NK-92 (cell line): ENCODE data around the gene ZNF330.

Experiments
- DNase-seq: peaks from one replicate; lab custom pipeline; 2025; ENCODE audit not compliant: unreplicated experiment; lab: John Stamatoyannopoulos, UW

ZNF330 gene

GRCh38 chr4:141229408-141230101, 8.9 kb downstream of the ZNF330 start:
- no peak for DNase-seq

GRCh38 chr4:141233673-141234072, 13.0 kb downstream of the ZNF330 start:
- DNase-seq, result no peak

DNA sequence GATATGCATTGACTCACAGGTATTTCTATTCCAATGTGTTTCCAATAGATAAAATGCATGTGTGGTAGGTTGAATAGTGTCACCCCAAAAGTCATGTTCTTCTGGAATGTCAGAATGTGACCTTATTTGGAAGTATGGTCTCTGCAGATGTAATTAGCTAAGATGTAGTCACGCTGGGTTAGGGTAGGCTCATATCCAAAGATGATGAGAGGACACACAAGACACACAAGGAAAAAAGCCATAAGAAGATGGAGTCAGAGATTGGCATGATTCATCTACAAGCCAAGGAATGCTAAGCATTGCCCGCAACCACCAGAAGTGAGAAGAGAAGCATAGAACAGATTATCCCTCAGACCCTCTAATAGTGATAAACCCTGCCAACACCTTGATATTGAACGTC, 17.5 kb downstream of the ZNF330 start:
- no peak for DNase-seq

GRCh38 chr4:141240259-141240658, 19.6 kb downstream of the ZNF330 start:
- DNase-seq, result no peak

DNA sequence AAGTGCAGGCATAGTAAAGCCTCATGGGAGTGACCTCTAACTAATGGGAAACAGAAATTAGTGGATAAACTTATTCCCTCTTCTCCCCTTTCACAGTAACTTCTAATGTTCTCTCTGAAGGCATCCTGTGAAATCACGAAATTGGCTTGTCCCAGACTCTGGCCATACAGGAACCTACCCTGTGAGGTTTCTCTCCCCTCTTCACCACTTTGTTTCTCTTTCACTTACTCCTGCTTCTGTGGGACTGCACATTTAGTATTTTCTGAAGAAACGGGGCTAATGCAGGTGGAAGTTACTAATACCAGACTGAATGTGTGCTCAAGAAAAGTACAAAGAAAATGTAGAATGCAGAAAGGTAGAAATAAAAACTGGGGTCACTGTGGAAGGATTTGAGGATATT, 20.0 kb downstream of the ZNF330 start:
- DNase-seq, result no peak

- DNase-seq, result no peak
Observed at GRCh38 chr4:141241986-141242385, 21.3 kb downstream of the ZNF330 start.

- DNase-seq, result no peak
Observed at GRCh38 chr4:141244419-141244818, 23.7 kb downstream of the ZNF330 start.

GRCh38 chr4:141246243-141246642, 25.5 kb downstream of the ZNF330 start:
- no peak for DNase-seq

DNA sequence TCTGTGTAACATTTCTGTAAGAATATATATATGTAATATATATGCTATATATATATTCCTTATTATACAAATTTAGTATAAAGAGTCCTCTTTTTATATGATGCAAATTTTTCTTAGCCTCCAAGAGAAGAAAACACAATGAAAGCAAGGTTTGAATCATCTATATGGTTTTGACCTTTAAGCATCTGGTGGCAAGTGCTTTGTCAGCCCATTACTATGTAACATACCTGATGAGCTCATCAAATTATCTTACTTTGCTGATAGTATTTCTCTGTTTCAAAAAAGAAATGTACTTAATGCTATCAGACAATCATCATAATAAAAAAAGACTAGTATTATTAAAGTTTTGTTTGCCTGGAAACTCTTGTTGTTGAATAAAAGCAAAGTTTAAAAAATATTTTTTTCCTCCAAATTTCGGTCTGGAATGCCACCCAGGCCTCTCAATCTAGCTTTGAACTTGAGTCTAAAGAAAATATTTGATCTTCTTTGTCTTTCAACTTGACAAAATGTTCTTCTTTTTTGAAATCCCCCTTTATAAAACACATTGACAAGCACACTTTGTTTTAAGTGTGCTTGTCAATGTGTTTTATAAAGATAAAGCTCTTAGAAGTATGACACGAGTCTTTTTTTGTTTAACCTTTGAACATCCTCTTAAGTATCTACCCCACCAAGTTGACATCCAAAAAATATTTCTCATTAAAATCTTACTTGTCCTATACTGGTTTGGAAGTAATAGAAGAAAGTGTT, 26.2 kb downstream of the ZNF330 start:
- no peak for DNase-seq

DNA sequence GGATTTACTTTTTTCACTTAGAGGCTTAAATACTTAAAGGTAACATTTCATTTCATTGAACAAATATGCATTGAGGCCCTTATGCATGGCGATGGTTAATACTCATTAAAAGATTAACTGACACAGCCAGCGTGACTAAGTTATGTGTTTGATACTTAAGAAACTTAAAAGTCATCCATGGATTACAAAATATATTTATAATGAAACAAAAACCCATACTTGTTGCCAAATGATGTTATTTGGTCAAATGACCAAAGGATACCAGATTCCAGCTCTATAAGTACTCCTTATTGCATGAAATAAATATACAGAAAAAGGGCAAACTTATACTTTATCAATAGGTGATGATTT, 26.7 kb downstream of the ZNF330 start:
- DNase-seq, result no peak

DNA sequence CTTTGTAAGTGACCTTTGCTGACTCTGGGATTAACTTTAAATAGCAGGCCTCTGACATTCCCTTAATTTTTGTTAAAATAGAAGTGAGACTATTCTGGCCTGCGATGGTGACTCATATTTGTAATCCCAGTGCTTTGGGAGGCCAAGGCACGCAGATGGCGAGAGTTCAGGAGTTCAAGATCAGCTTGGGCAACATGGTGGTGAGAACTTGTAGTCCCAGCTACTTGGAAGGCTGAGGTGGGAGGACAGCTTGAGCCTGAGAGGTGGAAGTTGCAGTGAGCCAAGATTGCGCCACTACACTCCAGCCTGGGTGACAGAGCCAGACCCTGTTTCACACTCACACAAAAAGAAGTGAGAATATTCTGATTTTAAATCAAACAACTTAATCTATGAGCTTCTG, 27.3 kb downstream of the ZNF330 start:
- DNase-seq, result no peak

- DNase-seq, result no peak
Observed at GRCh38 chr4:141248486-141248885, 27.8 kb downstream of the ZNF330 start.

DNA sequence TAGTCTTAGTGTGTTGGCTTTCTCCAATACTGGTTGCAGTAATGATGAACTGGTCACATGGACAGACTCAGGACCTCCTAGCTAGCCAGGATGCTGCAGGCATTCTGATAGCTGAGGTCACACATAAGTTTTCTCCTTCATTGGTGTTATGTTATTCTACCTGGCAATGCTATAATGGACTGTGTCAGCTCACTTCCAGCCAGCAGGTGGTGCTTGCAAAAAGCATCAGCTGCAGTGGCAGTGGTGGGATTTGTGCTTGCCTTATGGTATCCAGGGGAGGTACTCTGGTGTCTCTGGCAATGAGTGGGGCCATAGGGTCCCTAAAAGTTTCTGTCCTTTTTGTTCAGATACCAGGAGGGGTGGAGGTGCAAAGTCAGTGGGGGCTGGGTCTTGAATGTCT, 33.6 kb downstream of the ZNF330 start:
- DNase-seq, result no peak

GRCh38 chr4:141255016-141255415, 34.3 kb downstream of the ZNF330 start:
- DNase-seq, result no peak

GRCh38 chr4:141258558-141258957, 37.9 kb downstream of the ZNF330 start:
- DNase-seq, result no peak

- no peak for DNase-seq
Observed at GRCh38 chr4:141275834-141276233, 55.1 kb downstream of the ZNF330 start.

GRCh38 chr4:141283152-141283551, 62.5 kb downstream of the ZNF330 start:
- no peak for DNase-seq

GRCh38 chr4:141283563-141283962, 62.9 kb downstream of the ZNF330 start:
- DNase-seq, result no peak
